Measurements from ENCODE around the gene DENND6B. TPM values are rescaled to one million over a fixed set of nuclear protein-coding genes. Genes with fewer than 3 reads are reported as not detected.
A peak's percentile ranks its signal among the peaks of the same experiment; 100 is the strongest.

The DENND6B gene
- total and polyA plus RNA-seq, 2 of the 13 experiments (the other 11 are each of a cell fraction or from before 2014, with no cell fraction given): 0.95 to 3.8 TPM

DNA sequence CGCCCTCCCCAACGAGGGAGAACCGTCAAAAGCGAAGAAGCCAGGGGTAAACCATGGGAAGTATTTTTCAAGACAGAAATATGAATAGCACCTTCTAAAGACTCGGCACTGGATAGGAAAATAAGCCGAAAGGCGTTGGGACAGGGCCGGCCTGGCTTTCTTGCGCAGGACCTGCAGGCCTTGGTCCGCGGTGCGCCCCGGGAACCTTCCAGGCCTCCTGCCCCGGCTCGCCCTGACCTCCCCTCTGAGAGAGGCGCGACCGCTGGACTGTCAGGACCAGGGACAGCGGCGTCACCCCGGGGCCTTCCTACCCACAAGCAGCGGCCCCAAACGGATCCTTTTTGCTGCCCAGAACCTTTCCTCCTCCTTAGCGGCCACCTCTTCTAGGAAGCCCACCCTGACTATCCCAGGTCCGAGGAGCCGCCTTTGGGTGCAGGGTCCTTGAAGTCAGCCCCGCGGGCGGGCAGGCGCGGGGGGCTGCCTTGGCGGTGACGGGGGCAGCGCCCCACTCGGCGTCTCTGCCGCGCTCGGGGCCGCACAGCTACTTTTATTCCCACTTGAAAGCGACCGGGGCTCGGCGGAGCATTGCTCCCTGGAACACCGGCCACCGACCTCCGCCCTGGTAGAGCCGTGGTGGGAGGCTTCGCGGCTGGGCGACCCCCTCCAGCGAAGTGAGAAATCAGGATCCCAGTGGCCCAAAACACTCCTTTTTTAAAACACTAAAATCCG, 56.0 kb downstream of the DENND6B start (continued):
- TF ChIP-seq, protein P1, sequence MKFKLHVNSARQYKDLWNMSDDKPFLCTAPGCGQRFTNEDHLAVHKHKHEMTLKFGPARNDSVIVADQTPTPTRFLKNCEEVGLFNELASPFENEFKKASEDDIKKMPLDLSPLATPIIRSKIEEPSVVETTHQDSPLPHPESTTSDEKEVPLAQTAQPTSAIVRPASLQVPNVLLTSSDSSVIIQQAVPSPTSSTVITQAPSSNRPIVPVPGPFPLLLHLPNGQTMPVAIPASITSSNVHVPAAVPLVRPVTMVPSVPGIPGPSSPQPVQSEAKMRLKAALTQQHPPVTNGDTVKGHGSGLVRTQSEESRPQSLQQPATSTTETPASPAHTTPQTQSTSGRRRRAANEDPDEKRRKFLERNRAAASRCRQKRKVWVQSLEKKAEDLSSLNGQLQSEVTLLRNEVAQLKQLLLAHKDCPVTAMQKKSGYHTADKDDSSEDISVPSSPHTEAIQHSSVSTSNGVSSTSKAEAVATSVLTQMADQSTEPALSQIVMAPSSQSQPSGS (CRISPR knock-in tag; IDR thresholded peaks at IDR 0.05): peak; percentile 39; the same call in 1 of the 2 replicates
- TF ChIP-seq PLRG1 (conservative IDR thresholded peaks at IDR 0.05): no peak
- TF ChIP-seq TP53 (CRISPR knock-in tag; conservative IDR thresholded peaks at IDR 0.05): no peak
- TF ChIP-seq FOSL1 (CRISPR knock-in tag; IDR thresholded peaks at IDR 0.05; ENCODE audit: borderline replicate concordance): no peak
- TF ChIP-seq ZNF777 (CRISPR knock-in tag; IDR thresholded peaks at IDR 0.05): peak; percentile 54; the same call in 1 of the 2 replicates
- peak; percentile 58; the same call in 1 of the 2 replicates for TF ChIP-seq GZF1 (CRISPR knock-in tag; IDR thresholded peaks at IDR 0.05)
- TF ChIP-seq ZNF776 (CRISPR knock-in tag; IDR thresholded peaks at IDR 0.05): peak; percentile 60; the same call in 1 of the 2 replicates
- TF ChIP-seq ZNF83 (CRISPR knock-in tag; IDR thresholded peaks at IDR 0.05; ENCODE audit: borderline replicate concordance): no peak
- TF ChIP-seq, protein P2, sequence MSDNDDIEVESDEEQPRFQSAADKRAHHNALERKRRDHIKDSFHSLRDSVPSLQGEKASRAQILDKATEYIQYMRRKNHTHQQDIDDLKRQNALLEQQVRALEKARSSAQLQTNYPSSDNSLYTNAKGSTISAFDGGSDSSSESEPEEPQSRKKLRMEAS (IDR thresholded peaks at IDR 0.05): peak; percentile 36; the same call in 1 of the 2 replicates
- TF ChIP-seq, protein P3, sequence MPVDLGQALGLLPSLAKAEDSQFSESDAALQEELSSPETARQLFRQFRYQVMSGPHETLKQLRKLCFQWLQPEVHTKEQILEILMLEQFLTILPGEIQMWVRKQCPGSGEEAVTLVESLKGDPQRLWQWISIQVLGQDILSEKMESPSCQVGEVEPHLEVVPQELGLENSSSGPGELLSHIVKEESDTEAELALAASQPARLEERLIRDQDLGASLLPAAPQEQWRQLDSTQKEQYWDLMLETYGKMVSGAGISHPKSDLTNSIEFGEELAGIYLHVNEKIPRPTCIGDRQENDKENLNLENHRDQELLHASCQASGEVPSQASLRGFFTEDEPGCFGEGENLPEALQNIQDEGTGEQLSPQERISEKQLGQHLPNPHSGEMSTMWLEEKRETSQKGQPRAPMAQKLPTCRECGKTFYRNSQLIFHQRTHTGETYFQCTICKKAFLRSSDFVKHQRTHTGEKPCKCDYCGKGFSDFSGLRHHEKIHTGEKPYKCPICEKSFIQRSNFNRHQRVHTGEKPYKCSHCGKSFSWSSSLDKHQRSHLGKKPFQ (CRISPR knock-in tag; IDR thresholded peaks at IDR 0.05; ENCODE audit: insufficient replicate concordance): peak; percentile 67
- TF ChIP-seq MEIS2 (CRISPR knock-in tag; IDR thresholded peaks at IDR 0.05): peak; percentile 92
- peak; percentile 42; the same call in 1 of the 2 replicates for TF ChIP-seq KAT8 (CRISPR knock-in tag; IDR thresholded peaks at IDR 0.05)
- no peak for TF ChIP-seq HOXA7 (CRISPR knock-in tag; IDR thresholded peaks at IDR 0.05)
- peak; percentile 28; the same call in 1 of the 2 replicates for TF ChIP-seq PHF21A (CRISPR knock-in tag; IDR thresholded peaks at IDR 0.05)
- no peak for TF ChIP-seq XBP1 (CRISPR knock-in tag; IDR thresholded peaks at IDR 0.05)
- no peak for TF ChIP-seq ZNF343 (CRISPR knock-in tag; IDR thresholded peaks at IDR 0.05)
- TF ChIP-seq ZNF619 (CRISPR knock-in tag; IDR thresholded peaks at IDR 0.05): no peak
- TF ChIP-seq POLR2AphosphoS2 (IDR thresholded peaks at IDR 0.05; ENCODE audit: low read depth, low read length): no peak
- no peak for TF ChIP-seq HNRNPH1 (optimal IDR thresholded peaks at IDR 0.05; ENCODE audit: low read depth, low read length)
- TF ChIP-seq, protein P4, sequence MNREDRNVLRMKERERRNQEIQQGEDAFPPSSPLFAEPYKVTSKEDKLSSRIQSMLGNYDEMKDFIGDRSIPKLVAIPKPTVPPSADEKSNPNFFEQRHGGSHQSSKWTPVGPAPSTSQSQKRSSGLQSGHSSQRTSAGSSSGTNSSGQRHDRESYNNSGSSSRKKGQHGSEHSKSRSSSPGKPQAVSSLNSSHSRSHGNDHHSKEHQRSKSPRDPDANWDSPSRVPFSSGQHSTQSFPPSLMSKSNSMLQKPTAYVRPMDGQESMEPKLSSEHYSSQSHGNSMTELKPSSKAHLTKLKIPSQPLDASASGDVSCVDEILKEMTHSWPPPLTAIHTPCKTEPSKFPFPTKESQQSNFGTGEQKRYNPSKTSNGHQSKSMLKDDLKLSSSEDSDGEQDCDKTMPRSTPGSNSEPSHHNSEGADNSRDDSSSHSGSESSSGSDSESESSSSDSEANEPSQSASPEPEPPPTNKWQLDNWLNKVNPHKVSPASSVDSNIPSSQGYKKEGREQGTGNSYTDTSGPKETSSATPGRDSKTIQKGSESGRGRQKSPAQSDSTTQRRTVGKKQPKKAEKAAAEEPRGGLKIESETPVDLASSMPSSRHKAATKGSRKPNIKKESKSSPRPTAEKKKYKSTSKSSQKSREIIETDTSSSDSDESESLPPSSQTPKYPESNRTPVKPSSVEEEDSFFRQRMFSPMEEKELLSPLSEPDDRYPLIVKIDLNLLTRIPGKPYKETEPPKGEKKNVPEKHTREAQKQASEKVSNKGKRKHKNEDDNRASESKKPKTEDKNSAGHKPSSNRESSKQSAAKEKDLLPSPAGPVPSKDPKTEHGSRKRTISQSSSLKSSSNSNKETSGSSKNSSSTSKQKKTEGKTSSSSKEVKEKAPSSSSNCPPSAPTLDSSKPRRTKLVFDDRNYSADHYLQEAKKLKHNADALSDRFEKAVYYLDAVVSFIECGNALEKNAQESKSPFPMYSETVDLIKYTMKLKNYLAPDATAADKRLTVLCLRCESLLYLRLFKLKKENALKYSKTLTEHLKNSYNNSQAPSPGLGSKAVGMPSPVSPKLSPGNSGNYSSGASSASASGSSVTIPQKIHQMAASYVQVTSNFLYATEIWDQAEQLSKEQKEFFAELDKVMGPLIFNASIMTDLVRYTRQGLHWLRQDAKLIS (CRISPR knock-in tag; IDR thresholded peaks at IDR 0.05): no peak
- no peak for TF ChIP-seq ZNF354B (CRISPR knock-in tag; IDR thresholded peaks at IDR 0.05)
- peak; percentile 51; the same call in 1 of the 2 replicates for TF ChIP-seq ZNF766 (CRISPR knock-in tag; IDR thresholded peaks at IDR 0.05; ENCODE audit: borderline replicate concordance)
- TF ChIP-seq, protein P5, sequence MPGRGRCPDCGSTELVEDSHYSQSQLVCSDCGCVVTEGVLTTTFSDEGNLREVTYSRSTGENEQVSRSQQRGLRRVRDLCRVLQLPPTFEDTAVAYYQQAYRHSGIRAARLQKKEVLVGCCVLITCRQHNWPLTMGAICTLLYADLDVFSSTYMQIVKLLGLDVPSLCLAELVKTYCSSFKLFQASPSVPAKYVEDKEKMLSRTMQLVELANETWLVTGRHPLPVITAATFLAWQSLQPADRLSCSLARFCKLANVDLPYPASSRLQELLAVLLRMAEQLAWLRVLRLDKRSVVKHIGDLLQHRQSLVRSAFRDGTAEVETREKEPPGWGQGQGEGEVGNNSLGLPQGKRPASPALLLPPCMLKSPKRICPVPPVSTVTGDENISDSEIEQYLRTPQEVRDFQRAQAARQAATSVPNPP (CRISPR knock-in tag; IDR thresholded peaks at IDR 0.05): no peak

Data from HepG2 (cell line).